Progenitor cell of endocrine pancreas (in vitro differentiated cells): ENCODE results near the gene CSNK1G2. TPM values are rescaled to one million over a fixed set of nuclear protein-coding genes. Genes with fewer than 3 reads are reported as not detected.

Experiments
- DNase-seq: peaks from one replicate; pipeline ENCODE4 v3.0.0; 2021; ENCODE audit warnings: low spot score; ENCODE audit not compliant: unreplicated experiment
- H3K27ac Mint-ChIP-seq: 2 replicates; pipeline ENCODE4 v1.8.0; 2021; ENCODE audit warnings: mild to moderate bottlenecking, moderate library complexity, mixed read lengths
- H3K27me3 Mint-ChIP-seq: 2 replicates; pipeline ENCODE4 v1.8.0; 2021; ENCODE audit warnings: mixed read lengths
- H3K36me3 Mint-ChIP-seq: 2 replicates; pipeline ENCODE4 v1.8.0; 2022; ENCODE audit warnings: mixed read lengths; ENCODE audit not compliant: insufficient read depth
- H3K4me1 Mint-ChIP-seq: 2 replicates; pipeline ENCODE4 v1.8.0; 2021; ENCODE audit warnings: low read depth, mixed read lengths
- H3K4me3 Mint-ChIP-seq: 2 replicates; pipeline ENCODE4 v1.8.0; 2021; ENCODE audit warnings: low read depth, mild to moderate bottlenecking, moderate library complexity, mixed read lengths
- H3K9me3 Mint-ChIP-seq: 2 replicates; pipeline ENCODE4 v1.8.0; 2021; ENCODE audit warnings: low read depth, mixed read lengths
- CTCF ChIP-seq: fragments of 200-600 bp; sonication (generic); IDR thresholded peaks from one replicate; pipeline ENCODE4 v1.5.0; 2021; ENCODE audit warnings: antibody characterized with exemption, mild to moderate bottlenecking; ENCODE audit not compliant: unreplicated experiment
- total RNA-seq: library from RNA; stranded (reverse); gene quantifications from 2 replicates; pipeline ENCODE4 v1.2.1, GENCODE V29; 2021

CSNK1G2 gene
- total RNA-seq, 1 donor from 2014 or later, result 103 TPM

GRCh38 chr19:2021453-2022140 lies 80.6 kb downstream of the CSNK1G2 start:
- H3K27me3 Mint-ChIP-seq, result no peaks in the 10 kb centered on the region
- no peak for DNase-seq
- TF ChIP-seq CTCF, result no peak
- peaks cover 1% of the 10 kb centered on the region for H3K36me3 Mint-ChIP-seq
- H3K27ac Mint-ChIP-seq, result no peak overlapping the region
- no peak overlapping the region for H3K4me3 Mint-ChIP-seq
- no peaks in the 10 kb centered on the region for H3K4me1 Mint-ChIP-seq
- H3K9me3 Mint-ChIP-seq, result no peaks in the 10 kb centered on the region

GRCh38 chr19:2022289-2022688 lies 81.3 kb downstream of the CSNK1G2 start:
- no peaks in the 10 kb centered on the region for H3K4me1 Mint-ChIP-seq
- no peak for DNase-seq
- H3K27me3 Mint-ChIP-seq, result no peaks in the 10 kb centered on the region
- no peaks in the 10 kb centered on the region for H3K9me3 Mint-ChIP-seq
- H3K36me3 Mint-ChIP-seq, result peaks cover 1% of the 10 kb centered on the region
- H3K4me3 Mint-ChIP-seq, result no peak overlapping the region
- no peak for TF ChIP-seq CTCF
- no peak overlapping the region for H3K27ac Mint-ChIP-seq

GRCh38 chr19:2026770-2027169 lies 85.8 kb downstream of the CSNK1G2 start:
- H3K9me3 Mint-ChIP-seq, result no peaks in the 10 kb centered on the region
- no peak overlapping the region for H3K4me3 Mint-ChIP-seq
- TF ChIP-seq CTCF, result no peak
- H3K27ac Mint-ChIP-seq, result no peak overlapping the region
- peaks cover under 1% of the 10 kb centered on the region for H3K36me3 Mint-ChIP-seq
- no peaks in the 10 kb centered on the region for H3K4me1 Mint-ChIP-seq
- no peaks in the 10 kb centered on the region for H3K27me3 Mint-ChIP-seq
- no peak for DNase-seq

DNA sequence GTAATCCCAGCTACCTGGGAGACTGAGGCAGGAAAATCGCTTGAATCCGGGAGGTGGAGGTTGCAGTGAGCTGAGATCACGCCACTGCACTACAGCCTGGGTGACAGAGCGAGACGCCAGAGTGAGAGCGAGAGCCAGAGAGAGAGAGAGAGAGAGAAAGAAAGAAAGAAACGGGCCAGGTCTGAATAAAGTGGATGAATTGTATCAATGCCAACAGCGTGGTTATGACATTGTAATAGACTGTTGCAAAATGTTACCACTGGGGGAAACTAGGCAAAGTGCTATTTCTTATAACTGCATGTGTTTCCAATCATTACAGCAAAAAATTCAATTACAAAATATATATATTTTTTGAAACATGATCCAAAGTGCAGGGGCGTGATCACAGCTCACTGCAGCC lies 86.4 kb downstream of the CSNK1G2 start:
- Mint-ChIP-seq H3K9me3 (no peaks in the 10 kb centered on the region), H3K4me3 (no peak overlapping the region), H3K4me1 (no peaks in the 10 kb centered on the region), H3K27me3 (no peaks in the 10 kb centered on the region), H3K27ac (no peak overlapping the region), H3K36me3 (no peaks in the 10 kb centered on the region)
- no peak for TF ChIP-seq CTCF
- DNase-seq, result no peak

Other genes starting within 250 kb of the CSNK1G2 start
- 41.9 and 42.9 TPM in 2 replicates for gene ONECUT3, start 187.7 kb upstream of the CSNK1G2 start, total RNA-seq
- 3.7 and 4.1 TPM in 2 replicates for gene ATP8B3, start 128.9 kb upstream of the CSNK1G2 start, total RNA-seq
- gene REXO1, start 92.7 kb upstream of the CSNK1G2 start, total RNA-seq, result 42.8 and 44.6 TPM in 2 replicates
- 13.2 and 13.5 TPM in 2 replicates for gene KLF16, start 77.6 kb upstream of the CSNK1G2 start, total RNA-seq
- 46.5 and 48.8 TPM in 2 replicates for gene ABHD17A, start 55.7 kb upstream of the CSNK1G2 start, total RNA-seq
- gene ADAT3, start 35.8 kb upstream of the CSNK1G2 start, total RNA-seq, result 14.1 and 16.2 TPM in 2 replicates
- gene SCAMP4, start 35.8 kb upstream of the CSNK1G2 start, total RNA-seq, result 101 and 102 TPM in 2 replicates
- gene BTBD2, start 74.5 kb downstream of the CSNK1G2 start, total RNA-seq, result 115 and 125 TPM in 2 replicates
- 145 and 163 TPM in 2 replicates for gene MKNK2, start 110.1 kb downstream of the CSNK1G2 start, total RNA-seq
- 33.2 and 38.5 TPM in 2 replicates for gene MOB3A, start 155.2 kb downstream of the CSNK1G2 start, total RNA-seq
- 15.9 and 16.5 TPM in 2 replicates for gene IZUMO4, start 155.7 kb downstream of the CSNK1G2 start, total RNA-seq
- gene AP3D1, start 210.4 kb downstream of the CSNK1G2 start, total RNA-seq, result 123 and 131 TPM in 2 replicates
- gene DOT1L, start 222.8 kb downstream of the CSNK1G2 start, total RNA-seq, result 102 and 106 TPM in 2 replicates